Nucleus accumbens (tissue), 56 donors: ENCODE results near the gene TPSB2.

Experiments
- DNase-seq, 56 donors: peaks; one replicate each; lab custom pipeline; 2025; lab: John Stamatoyannopoulos, UW

TPSB2 gene

DNA sequence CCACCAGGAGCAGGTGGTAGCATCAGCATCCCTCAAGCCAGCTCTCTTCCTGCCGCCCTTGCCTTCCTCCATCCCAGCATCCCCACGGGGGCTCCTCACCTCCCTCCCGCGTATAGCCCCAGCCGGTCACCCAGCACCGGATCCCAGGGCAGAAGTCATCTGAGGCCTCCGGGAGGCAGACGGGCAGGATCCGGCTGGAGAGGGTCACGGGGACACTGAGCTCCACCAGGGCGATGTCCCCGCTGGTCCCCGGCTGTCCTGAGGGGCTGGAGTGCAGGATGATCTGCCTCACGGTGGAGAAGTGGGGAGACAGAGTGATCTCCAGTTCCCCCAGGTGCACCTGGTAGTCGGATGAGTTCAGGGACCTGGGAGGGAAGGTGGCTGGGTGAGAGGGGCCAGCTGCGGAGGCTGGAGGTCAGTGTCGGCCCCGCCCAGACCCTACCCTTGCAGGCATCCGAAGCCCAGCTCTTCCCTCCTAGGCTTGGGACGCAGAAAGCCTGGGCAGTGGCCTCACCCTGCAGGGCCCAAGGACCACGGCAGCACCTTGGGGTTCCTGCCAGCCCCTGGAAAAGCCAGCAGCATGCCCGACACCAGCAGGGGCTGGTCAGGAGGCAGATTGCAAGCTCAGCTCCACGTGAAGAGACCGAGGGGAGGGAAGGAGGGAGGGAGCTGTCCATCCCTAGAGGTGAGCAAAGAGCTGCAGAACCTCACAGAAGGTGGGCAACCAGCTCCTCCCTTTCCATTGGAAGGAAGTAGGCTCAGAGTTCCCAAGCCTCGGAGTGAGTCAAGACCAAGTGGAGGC lies 7.2 kb downstream of the TPSB2 start:
- no peak for DNase-seq

DNA sequence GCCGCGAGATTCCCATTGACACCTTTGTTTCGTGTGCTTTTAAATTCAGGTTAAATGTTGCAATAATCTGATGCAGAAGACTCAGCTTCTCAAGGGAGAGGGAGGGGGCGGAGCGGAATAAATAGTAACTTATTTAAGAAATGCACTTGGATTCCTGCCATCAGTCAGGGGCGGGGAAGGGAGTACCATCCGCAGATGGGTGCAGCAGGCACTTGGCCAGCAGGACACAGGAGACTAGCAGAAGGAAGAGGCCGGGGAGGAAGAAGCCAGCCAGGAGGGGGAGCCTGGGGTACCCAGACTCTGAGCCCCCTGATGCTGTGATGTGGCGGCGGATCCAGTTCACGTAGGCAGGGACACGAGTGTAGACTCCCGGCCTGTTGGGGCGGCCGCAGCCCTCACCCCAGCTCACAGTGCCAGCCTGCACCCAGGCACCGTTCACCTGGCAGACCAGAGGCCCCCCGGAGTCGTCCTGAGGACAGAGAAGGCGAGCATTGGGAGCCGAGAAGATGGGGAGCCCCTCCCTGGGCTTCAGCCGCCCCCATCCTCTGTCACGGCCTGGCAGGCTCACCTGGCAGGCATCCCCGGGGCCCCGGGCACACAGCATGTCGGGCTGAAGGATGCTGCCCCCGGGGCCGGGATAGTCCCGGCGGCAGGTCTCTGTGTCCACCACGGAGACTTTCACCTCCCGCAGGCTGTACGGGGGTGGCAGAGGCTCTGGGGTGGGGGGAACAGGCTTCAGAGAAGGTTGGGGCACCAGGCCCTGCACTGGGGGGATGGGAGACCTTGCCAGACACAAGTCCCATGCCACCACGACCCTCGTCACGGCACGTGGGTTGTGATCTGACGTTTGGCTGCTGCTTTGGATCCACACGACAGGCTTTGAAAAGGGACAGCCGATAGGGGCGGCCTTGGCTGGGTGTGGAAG lies 8.1 kb downstream of the TPSB2 start:
- DNase-seq: peak in 10 of 56 donors; percentile 5 to 61 (median 17)

DNA sequence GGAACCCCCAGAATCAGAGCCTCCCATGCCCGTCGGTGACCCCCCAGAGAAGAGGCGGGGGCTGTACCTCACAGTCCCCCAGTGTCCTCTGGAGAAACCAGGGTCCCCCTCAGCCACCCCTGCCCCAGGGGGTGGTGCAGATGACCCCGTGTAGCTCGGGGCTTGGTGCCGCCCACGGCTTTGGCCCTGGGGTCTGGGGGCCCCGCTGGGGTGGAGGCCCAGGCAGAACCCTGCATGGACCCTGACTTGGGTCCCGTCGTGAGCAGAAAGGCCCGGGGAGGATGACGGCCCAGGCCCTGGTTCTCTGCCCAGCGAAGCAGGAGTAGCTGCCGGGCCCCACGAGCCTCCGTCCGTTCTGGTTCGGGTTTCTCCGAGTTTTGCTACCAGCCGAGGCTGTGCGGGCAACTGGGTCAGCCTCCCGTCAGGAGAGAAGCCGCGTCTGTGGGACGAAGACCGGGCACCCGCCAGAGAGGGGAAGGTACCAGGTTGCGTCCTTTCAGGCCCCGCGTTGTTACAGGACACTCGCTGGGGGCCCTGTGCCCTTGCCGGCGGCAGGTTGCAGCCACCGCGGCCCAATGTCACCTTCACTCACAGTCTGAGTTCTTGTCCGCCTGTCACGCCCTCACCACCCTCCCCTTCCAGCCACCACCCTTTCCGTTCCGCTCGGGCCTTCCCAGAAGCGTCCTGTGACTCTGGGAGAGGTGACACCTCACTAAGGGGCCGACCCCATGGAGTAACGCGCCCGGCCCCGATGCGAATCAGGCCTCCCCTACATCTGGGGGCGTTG lies 8.9 kb downstream of the TPSB2 start:
- DNase-seq: peak in 2 of 56 donors; percentile 8 to 61

DNA sequence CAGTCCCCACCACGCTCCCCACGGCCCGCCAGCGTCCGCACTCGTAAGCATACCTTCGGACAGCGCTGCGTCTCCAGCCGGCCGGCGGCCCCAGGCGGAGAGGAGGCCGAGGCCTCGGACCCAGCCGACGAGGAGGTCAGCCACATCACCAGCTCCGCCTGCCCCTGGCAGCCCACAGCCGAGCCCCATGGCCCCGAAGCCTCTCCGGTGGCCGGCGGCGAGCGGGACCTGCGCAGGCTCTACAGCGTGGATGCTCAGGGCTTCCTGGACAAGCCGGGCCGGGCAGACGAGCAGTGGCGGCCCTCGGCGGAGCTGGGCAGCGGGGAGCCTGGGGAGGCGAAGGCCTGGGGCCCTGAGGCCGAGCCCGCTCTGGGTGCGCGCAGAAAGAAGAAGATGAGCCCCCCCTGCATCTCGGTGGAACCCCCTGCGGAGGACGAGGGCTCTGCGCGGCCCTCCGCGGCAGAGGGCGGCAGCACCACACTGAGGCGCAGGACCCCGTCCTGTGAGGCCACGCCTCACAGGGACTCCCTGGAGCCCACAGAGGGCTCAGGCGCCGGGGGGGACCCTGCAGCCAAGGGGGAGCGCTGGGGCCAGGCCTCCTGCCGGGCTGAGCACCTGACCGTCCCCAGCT lies 9.8 kb downstream of the TPSB2 start:
- DNase-seq: no peak

DNA sequence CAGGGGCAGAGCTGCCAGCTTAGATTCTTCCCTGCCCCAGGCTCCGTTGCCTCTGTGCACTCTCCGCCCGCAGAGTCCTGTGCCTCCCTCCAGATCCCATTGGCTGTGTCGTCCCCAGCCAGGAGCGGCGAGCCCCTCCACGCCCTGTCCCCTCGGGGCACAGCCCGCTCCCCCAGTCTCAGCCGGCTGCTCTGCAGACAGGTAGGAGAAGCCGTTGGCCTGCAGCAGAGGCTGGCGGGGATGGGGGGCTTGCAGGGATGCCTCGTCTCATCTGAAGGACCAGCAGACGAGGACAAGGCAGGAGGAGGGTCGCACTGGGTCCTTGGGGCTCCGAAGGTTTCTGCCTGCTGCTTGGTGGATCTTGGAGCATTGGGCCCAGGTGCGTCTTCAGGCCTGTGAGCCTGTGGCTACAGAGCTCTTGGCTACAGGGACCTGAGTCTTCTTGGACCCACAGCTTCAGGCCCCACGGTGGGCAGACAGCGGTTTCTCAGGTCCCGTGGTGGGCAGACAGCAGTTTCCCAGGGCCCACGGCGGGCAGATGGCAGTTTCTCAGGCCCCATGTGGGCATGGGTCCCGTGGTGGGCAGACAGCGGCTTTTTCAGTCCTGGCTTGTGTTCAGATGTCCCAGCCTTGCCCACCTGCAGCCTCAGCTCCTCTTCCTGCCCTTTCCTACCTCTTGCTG lies 10.9 kb downstream of the TPSB2 start:
- no peak for DNase-seq

DNA sequence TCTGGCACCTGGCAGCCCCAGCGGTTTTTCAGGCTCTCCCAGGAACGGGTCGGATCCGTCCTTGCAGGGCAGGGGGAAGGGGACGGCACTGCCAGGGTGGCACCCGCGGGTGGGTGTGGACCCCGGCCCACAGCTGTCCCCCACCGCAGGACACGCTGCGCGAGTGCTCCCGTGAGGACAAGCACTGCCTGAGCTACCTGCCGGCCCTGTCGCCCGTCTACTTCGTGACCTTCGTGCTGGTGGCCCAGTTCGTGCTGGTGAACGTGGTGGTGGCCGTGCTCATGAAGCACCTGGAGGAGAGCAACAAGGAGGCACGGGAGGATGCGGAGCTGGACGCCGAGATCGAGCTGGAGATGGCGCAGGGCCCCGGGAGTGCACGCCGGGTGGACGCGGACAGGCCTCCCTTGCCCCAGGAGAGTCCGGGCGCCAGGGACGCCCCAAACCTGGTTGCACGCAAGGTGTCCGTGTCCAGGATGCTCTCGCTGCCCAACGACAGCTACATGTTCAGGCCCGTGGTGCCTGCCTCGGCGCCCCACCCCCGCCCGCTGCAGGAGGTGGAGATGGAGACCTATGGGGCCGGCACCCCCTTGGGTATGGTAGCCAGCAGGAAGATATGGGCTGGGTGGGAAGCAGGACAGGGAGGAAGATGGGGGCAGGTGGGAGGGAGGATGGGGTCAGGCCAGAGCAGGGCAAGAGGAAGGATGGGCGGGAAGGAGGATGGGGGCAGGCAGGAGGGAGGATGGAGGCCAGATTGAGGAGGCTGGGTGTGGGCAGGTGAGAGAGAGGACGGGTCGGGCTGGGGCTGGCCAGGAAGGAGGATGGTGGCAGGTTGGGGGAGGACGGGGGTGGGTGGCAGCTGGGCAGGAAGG lies 11.7 kb downstream of the TPSB2 start:
- DNase-seq: no peak

DNA sequence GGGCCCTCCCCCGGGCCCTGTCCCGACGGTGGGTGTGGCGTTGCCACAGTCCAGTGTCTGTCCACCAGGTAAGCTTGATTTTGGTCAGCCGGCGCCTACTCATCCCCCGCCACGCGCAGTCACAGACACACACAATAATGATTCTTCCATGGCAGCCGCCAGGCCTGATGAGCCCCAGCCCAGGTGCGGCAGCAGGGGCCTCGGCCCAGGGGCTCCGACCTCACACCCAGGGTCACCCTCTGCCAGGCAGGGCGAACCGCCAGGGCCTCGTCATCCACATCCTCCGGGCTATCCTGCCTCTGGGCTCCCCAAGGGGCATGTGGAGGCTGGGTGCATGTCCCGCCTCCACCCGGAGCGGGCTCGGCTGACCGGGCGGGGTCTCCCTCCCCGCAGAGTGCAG lies 12.5 kb downstream of the TPSB2 start:
- no peak for DNase-seq

DNA sequence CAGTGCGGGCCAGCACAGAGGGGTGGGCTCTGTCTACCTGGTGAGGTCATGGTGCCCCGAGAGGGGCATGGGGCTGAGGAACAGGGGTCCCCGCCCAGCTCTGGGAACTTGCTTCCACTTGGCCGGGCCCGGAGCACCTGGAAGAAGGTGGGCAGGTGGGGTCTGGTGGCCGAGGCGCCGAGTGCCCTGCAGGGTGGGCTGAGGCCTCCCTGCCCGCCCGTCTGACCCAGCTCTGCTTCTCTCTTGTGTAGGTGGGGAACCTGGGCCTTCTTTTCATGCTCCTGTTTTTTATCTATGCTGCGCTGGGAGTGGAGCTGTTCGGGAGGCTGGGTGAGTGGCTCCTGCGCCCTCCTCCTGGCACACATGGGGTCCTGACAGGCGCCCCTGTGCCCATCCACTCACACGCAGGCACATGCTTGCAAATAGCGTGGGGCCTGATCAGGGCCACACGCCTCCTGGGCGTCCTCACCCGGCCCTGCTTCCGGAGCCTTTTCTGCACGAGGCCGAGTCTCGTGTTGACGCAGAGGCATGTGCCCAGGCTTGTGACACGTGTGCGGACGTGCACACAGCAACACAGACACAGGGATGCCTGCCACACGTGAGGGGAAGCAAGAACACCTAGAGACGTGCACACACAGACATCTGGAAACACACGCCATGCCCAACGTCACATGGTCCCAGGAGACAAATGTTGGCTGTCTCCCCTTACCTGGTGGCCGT lies 13.1 kb downstream of the TPSB2 start:
- peak in 1 of 56 donors; percentile 10 for DNase-seq

DNA sequence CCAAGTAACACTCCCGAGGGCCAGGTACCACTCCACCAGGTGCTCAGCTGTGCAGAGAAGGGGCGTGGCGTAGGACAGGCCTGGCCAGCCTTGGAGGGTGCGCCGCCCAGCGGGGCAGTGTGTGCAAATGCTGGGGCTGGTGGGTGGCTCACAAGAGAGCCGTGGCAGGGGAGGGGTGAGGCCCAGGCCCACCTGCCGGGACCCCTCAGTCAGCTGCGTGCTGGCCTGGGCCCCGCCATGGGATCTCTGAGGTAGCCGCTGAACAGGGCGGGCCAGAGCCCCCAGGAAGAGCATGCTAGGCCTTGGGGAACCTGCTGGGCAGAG lies 13.7 kb downstream of the TPSB2 start:
- no peak for DNase-seq

DNA sequence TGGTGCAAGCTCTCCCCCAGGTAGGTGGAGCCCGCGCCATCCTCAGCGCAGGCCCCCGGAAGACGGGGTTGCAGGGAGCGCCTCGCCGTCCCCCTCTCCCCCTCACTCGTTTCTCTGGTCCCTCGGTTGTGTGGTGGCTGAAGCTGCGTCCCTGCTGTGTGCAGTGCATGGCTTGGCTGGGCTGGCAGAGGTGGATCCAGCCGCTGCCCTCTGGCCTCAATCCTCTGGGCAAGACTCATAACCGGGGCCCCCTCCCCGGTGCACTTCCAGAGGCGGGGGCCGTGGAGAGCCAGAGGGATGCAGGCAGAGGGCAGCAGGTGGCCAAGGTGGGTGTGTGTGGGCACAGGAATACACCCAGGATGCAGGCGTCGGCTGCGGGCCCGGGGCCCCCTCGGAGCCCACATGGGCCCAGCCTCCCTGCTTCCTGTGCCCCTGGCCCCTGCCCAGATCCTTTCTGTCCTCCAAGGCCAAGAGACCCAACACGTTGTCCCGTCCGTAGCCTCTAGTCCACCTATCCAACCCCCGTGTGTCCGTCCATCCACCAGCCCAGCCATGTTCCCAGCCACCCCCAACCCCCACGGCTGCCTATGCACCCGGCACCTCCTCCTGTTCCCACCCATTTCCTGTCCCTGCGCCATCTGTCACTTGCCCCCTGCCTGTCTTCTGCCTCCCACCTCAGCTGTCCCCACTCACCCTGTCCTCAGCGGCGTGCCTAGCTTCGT lies 14.2 kb downstream of the TPSB2 start:
- no peak for DNase-seq

DNA sequence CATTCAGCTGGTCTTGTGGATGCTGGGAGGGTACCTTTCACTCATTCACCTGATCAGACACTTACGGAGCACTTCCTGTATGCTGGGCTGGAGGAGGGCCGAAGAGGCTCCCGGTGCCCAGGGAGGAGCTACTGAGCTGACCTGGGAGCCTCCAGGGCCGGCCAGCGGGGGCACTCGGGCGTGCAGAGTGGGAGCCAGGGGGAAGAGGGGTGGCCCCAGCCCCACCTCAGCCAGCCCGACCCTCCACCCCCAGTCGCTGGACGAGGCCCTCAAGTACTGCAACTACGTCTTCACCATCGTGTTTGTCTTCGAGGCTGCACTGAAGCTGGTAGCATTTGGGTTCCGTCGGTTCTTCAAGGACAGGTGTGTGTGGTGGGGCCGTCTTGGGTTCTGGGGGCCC lies 15.3 kb downstream of the TPSB2 start:
- DNase-seq: no peak

DNA sequence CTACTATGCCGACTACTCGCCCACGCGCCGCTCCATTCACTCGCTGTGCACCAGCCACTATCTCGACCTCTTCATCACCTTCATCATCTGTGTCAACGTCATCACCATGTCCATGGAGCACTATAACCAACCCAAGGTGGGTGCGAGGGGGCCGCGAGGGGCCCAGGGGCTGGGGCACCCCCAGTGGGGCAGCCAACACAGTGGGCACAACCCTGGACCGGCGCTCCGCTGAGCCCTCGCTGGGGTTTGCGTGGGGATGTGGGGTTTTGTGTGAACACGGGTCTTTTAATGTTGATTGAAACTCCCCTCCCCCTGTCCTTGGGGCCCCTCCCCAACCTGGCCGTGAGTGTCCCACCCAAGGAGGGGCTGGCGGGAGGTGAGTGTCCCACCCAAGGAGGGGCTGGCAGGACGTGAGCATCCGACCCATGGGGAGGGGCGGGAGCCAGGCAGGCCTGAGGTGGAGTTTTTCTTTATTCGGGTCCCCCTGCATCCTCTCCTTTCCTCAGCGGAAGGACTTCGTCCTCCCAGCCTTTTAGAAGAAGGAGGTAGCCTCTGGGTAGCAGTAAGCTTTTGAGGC lies 16.1 kb downstream of the TPSB2 start:
- DNase-seq: no peak

DNA sequence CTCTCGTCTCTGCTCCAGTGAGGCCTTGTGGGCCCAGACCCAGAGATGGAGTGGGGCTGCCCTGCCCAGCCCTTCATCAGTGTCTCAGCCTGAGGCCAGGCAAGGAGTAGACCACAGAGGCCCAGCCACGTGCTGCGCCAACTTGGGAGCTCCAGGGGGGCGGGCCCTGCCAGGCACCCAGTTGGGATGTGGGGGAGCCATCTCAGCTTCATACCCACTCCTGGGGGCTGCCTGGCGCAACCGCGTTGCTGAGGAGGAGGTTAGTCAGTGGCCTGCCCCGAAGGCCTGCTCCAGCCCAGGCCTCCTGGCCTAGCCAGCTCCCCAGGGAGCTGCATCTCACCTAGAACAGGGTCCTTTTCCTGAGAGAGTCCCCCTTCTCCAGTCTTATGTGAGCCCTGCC lies 16.8 kb downstream of the TPSB2 start:
- DNase-seq: no peak

DNA sequence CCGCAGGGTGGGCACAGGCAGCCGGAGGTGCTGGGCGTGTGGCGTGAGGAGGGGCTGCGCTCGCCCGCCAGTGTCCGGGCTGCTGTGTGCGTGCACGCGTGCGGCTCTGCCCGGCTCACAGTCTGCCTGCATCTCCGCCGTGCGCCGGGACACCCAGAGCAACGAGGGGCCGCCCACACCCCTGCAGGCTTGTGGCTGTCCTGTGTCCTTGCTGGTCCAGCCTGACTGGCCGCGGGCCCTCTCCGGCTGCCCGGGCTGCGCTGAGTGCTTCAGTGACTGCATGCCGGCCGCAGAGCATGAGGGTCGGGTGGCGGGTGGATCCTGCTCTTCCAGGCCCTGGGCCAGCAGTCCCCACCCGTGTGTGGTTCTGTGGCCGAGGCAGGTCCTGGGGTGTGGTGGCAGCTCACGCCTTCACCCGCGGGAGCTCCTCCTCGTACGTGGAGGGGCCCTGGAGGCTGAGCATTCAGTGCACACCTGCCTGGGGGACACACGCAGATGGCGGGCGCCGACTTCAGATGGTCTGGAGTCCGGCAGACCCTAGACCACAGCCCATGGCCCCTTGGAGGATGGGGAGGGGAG lies 17.3 kb downstream of the TPSB2 start:
- DNase-seq: no peak

DNA sequence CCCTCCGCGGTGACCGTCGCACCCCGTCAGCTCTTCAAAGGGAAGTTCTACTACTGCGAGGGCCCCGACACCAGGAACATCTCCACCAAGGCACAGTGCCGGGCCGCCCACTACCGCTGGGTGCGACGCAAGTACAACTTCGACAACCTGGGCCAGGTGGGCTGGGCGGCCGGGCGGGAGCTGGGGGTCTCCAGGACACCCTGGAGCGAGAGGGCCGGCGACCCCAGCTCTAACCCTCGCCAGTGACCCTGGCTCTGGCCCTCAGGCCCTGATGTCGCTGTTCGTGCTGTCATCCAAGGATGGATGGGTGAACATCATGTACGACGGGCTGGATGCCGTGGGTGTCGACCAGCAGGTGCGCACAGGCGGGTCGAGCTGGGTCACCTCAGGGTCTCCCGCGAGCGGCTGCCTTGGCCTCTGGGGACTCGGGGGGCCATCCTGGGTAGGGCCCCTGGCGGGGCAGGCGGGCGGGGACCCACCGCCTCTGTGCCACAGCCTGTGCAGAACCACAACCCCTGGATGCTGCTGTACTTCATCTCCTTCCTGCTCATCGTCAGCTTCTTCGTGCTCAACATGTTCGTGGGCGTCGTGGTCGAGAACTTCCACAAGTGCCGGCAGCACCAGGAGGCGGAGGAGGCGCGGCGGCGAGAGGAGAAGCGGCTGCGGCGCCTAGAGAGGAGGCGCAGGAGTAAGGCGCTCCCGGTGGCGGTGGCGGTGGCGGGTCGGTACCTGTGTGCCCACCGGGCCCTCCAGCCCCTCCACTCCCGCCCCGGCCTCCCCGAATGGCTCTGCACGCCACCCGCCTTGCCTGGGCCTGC lies 18.3 kb downstream of the TPSB2 start:
- DNase-seq: no peak

DNA sequence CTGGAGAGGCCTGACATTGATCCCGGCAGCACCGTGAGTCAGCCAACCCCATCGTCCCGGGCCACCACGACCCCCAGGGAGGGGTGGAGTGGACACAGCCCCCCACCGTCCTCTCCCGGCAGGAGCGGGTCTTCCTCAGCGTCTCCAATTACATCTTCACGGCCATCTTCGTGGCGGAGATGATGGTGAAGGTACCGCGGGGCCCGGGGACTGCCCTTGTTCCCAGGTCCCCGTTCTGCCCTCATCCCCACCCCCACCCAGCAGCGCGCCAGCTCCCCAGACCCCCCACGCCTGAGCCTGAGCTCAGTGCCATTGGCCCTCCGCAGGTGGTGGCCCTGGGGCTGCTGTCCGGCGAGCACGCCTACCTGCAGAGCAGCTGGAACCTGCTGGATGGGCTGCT lies 19.5 kb downstream of the TPSB2 start:
- no peak for DNase-seq
